ENCODE measurements around the gene HSF2.

- TF ChIP-seq CTCF (IDR thresholded peaks at IDR 0.05) = no peak
- TF ChIP-seq POLR2A (IDR thresholded peaks at IDR 0.05) = no peak
- TF ChIP-seq EP300 (IDR thresholded peaks at IDR 0.05; ENCODE audit: low read depth) = no peak
- no peak for TF ChIP-seq POLR2AphosphoS5 (IDR thresholded peaks at IDR 0.05)
Observed at GRCh38 chr6:122404444-122404843, 5.0 kb downstream of the HSF2 start.

Measured in transverse colon (tissue), 4 donors.